Stimulated activated CD4-positive, alpha-beta T cell treated with anti-CD3 and anti-CD28 coated beads, Interleukin-2, amount 100 ng/mL, for 4 hours (primary cell): ENCODE data around the gene SPAG16.
"Not testable (repeated sequence)": the region's sequence is repeated elsewhere in the genome, so short reads cannot be mapped to it uniquely, and the experiment has no call there.

ENCODE experiments used
- DNase-seq: peaks from one replicate; pipeline ENCODE4 v3.0.0-alpha.2; 2020; ENCODE audit warnings: low read depth

The SPAG16 gene

GRCh38 chr2:213408426-213409070, 124.3 kb downstream of the SPAG16 start:
- not testable (repeated sequence) for DNase-seq

DNA sequence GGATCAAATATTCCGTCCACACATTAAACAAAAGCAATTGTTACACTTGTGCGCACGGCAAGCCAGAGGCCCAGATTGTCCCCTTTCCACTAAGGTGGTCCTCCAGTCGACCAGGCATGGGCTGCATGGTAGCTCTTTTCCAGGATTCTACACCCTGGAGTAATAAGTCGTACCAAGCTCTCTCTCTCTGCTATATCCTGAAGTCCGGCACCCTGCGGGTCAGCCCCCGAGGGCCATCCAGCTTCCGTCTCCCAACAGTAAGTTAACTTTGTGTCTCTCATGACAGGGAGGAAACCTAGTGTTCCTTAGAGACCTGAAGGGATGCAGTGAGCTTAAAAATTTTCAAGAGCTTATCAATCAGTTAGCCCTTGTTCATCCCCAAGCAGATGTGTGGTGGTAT, 126.4 kb downstream of the SPAG16 start:
- DNase-seq = not testable (repeated sequence)

- no peak for DNase-seq
Observed at GRCh38 chr2:213411582-213412289, 127.5 kb downstream of the SPAG16 start.

- DNase-seq = no peak
Observed at GRCh38 chr2:213415093-213415492, 130.8 kb downstream of the SPAG16 start.

GRCh38 chr2:213416832-213417231, 132.6 kb downstream of the SPAG16 start:
- DNase-seq = no peak

GRCh38 chr2:213419980-213420379, 135.7 kb downstream of the SPAG16 start:
- no peak for DNase-seq

GRCh38 chr2:213420828-213421385, 136.6 kb downstream of the SPAG16 start:
- DNase-seq = no peak

DNA sequence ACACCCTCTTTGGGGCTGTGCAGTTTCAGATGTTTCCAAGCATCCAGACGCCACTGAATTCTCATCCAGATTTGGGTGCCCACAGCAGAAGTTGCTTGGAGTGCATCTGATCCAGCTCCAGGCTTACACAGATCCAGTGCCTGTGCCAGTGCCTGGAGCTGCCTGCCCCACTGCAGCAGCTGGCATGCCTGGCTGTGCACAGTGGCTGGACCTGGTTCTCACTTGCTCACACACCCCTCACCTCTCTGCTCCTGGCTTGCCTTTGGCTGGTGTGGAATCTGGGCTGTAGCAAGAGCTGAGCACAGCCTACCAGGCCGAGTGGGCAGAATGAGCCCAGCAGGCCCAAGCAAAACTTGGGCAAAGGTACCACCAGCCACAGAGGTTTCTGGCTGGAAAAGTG, 137.9 kb downstream of the SPAG16 start:
- DNase-seq = no peak

DNA sequence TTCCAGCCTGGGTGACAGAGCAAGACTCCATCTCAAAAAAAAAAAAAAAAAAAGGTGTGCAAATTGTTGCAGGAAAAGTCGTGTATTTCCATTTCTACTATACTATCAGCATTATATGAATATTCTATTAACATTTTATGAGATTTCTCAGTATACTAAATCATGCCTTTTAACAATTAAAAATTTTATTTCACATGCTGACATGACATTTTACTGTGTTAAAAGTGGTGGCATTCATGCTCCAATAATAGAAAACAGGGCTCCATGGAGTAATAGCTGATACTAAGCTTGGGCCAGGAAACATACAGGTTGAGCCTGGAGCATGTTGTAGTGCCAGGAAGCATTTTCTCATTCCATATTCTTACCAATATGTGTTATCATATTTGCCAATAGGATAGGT, 141.4 kb downstream of the SPAG16 start:
- DNase-seq = no peak

GRCh38 chr2:213429516-213429915, 145.3 kb downstream of the SPAG16 start:
- DNase-seq = no peak

- DNase-seq = no peak
Observed at GRCh38 chr2:213443921-213444320, 159.7 kb downstream of the SPAG16 start.

GRCh38 chr2:213451542-213452239, 167.4 kb downstream of the SPAG16 start:
- DNase-seq = no peak

DNA sequence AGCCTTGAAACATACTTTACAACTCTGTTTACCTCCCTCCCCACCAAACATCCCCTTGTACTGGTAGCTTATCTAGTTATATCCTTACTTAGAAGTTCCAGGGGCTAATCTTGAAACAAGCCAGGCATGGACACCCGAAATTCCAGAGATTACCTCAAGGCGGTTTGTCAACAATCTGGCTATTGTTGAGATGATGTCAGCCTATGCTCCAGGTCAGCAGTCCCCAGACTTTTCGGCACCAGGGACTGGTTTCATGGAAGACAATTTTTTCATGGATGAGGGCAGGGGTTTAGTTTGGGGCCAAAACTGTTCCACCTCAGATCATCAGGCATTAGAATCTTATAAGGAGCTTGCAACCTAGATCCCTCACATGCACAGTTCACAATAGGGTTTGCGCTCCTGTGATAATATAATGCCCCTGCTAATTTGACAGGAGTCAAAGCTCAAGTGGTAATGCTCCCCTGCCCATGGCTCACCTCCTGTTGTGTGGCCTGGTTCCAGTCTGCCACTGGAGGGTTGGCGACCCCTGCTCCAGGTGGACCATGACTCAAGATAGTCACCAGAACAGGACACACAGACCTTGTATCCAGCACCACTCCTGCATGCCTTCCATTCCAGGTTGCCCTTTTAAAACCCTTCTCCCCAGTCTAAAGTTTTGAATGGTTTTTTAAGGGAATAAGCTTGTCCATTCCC, 171.2 kb downstream of the SPAG16 start:
- DNase-seq = no peak

- DNase-seq = no peak
Observed at GRCh38 chr2:213475433-213475832, 191.2 kb downstream of the SPAG16 start.

- DNase-seq = no peak
Observed at GRCh38 chr2:213476641-213477040, 192.4 kb downstream of the SPAG16 start.

GRCh38 chr2:213490087-213490486, 205.8 kb downstream of the SPAG16 start:
- DNase-seq = no peak

- DNase-seq = no peak
Observed at GRCh38 chr2:213491376-213491775, 207.1 kb downstream of the SPAG16 start.

GRCh38 chr2:213496226-213496625, 212.0 kb downstream of the SPAG16 start:
- DNase-seq = no peak

DNA sequence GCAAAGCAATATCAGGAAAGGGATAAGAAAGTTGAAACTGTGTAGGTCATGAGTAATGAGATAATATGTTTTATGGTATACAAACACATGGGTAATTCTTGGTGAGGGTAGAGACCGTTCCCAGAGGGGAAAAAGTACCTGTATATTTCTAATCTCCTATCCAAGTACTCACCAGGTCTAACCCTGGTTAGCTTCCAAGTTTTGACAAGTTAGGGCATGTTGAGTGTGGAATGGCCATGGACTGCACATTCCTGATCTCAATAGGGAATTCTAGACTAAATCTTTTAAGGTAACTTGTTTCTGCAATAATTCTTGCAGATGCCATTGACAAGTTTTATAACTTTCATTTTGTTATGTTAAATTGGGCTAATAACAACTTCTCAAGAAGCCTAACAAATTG, 216.6 kb downstream of the SPAG16 start:
- no peak for DNase-seq

- DNase-seq = no peak
Observed at GRCh38 chr2:213524164-213524563, 239.9 kb downstream of the SPAG16 start.

DNA sequence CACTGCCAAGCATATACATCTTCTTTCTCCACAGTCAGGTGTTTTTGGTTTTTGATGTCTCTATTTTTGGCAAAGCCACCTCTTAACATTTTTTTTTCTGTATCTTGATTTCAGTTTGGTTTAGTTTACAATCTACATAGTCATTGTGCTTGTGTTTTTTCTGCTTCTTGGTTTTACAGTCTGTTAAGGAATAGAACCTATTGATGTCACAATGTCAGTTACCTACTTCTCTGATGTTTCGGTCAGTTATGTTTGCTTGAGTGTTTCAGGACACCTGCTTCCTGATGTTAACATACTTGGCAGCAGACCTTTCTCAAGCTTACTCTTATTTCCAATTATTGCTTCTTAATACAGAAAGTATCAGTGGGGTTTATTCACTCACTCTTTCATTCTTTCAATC, 253.3 kb downstream of the SPAG16 start:
- no peak for DNase-seq

GRCh38 chr2:213544940-213545339, 260.7 kb downstream of the SPAG16 start:
- no peak for DNase-seq
